CD4-positive, alpha-beta T cell (primary cell): ENCODE measurements around the gene FLT3LG. TPM values are rescaled to one million over a fixed set of nuclear protein-coding genes. Genes with fewer than 3 reads are reported as not detected.

Source experiments
- ATAC-seq: fragments of 200-7000 bp; cut with Tn5 transposase; one replicate; pipeline ENCODE4 v1.10.0; 2022; ENCODE audit warnings: mild to moderate bottlenecking; ENCODE audit not compliant: poor library complexity
- CTCF ChIA-PET: fragments of 350-600 bp; sonication (Branson Sonifier 250); formaldehyde crosslinking; loops from one replicate; lab custom pipeline; 2021; ENCODE audit warnings: antibody characterized with exemption, inconsistent platforms; lab: Charles Lee
- POLR2A ChIA-PET: fragments of 350-600 bp; sonication (Branson Sonifier 250); formaldehyde crosslinking; loops from one replicate; lab custom pipeline; 2021; ENCODE audit warnings: antibody characterized with exemption, inconsistent platforms; lab: Charles Lee
- DNase-seq, 14 experiments: peaks; one replicate each; pipeline ENCODE4 v3.0.0-alpha.2; 2013 to 2020; ENCODE audit warnings: mixed read lengths in 2 of 14
- H3K27ac ChIP-seq, 2 donors: one replicate each; pipeline versions ENCODE4 v1.5.1 to v1.7.0; 2013; ENCODE audit warnings: low read length in 2 of 2, low read depth in 1 of 2, mild to moderate bottlenecking in 1 of 2
- H3K27me3 ChIP-seq, 2 experiments: 1 replicate in 1 of 2; 2 replicates in 1 of 2; pipeline versions ENCODE4 v1.6.1 to v1.7.0; 2013; ENCODE audit warnings: low read length in 2 of 2, control low read depth in 1 of 2, mild to moderate bottlenecking in 1 of 2, moderate library complexity in 1 of 2; ENCODE audit not compliant: insufficient read depth in 2 of 2, control insufficient read depth in 1 of 2
- H3K36me3 ChIP-seq: one replicate; pipeline ENCODE4 v1.6.1; 2013; ENCODE audit warnings: low read length, control low read depth; ENCODE audit not compliant: insufficient read depth
- H3K4me1 ChIP-seq: one replicate; pipeline ENCODE4 v1.6.1; 2013; ENCODE audit warnings: low read length, control low read depth; ENCODE audit not compliant: insufficient read depth
- H3K4me3 ChIP-seq: one replicate; pipeline ENCODE4 v1.5.1; 2013; ENCODE audit warnings: mild to moderate bottlenecking, low read length, moderate library complexity
- H3K9me3 ChIP-seq, 2 experiments: 1 replicate in 1 of 2; 2 replicates in 1 of 2; pipeline versions ENCODE4 v1.6.1 to v1.7.0; 2013; ENCODE audit warnings: low read length in 2 of 2, mild to moderate bottlenecking in 2 of 2, control low read depth in 1 of 2, moderate library complexity in 1 of 2; ENCODE audit not compliant: control insufficient read depth in 1 of 2, insufficient read depth in 1 of 2
- H3K27ac Mint-ChIP-seq: one replicate; pipeline ENCODE4 v1.8.0; 2020; ENCODE audit warnings: mixed read lengths
- H3K27me3 Mint-ChIP-seq: one replicate; pipeline ENCODE4 v1.8.0; 2021; ENCODE audit warnings: mixed read lengths
- H3K36me3 Mint-ChIP-seq: one replicate; pipeline ENCODE4 v1.8.0; 2021; ENCODE audit warnings: low read depth, mixed read lengths
- H3K4me1 Mint-ChIP-seq: one replicate; pipeline ENCODE4 v1.8.0; 2021; ENCODE audit warnings: low read depth, mixed read lengths
- H3K4me3 Mint-ChIP-seq: one replicate; pipeline ENCODE4 v1.8.0; 2020; ENCODE audit warnings: mild to moderate bottlenecking, mixed read lengths
- H3K9me3 Mint-ChIP-seq: one replicate; pipeline ENCODE4 v1.8.0; 2020; ENCODE audit warnings: mixed read lengths
- intact Hi-C, 2 experiments: fragments of 100-400 bp; cut with DNase I in 1 of 2; cut with micrococcal nuclease in 1 of 2; formaldehyde crosslinking; loops; one replicate each; pipeline versions ENCODE4 v1.15.1 to v1.9.0; 2023 to 2025; cut with DNase I, micrococcal nuclease
- total RNA-seq, 174 experiments: library from RNA in 2 of 174; stranded (reverse) in 2 of 174; gene quantifications; one replicate each; pipeline ENCODE4 v1.2.3 and lab custom pipeline; 2021 to 2026
- TF ChIP-seq, protein P1 (sequence below): fragments of 200-600 bp; IDR thresholded peaks from one replicate; pipeline ENCODE4 v1.8.0; 2022; ENCODE audit warnings: antibody characterized with exemption, mild to moderate bottlenecking

FLT3LG gene
- total RNA-seq, 2 experiments from 2014 or later, result 311 to 325 TPM

DNA sequence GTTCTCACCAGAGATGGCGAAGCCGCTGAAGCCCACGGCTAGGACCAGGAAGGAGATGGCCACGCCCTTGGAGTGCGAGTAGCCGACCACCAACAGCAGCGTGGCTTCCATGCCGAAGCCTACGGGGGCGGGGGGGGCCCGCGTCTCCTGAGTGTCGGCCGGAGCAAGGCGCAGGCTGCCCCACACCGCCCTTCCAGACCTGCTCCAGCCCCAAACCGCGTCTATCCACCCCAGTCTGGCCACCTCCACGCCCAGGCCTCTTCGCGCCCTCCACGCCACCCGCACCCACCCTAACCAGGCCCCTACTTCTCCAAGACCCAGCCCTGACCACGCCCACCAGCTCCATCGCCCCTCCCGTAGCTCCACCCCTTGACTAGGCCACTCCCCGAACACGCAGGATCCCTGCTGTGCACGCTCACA is 42.7 kb upstream of the FLT3LG start:
- intact Hi-C loops, result no loop called here
- H3K9me3 Mint-ChIP-seq, result no peaks in the 10 kb centered on the region
- no peak for ATAC-seq
- no peaks in the 10 kb centered on the region for H3K36me3 Mint-ChIP-seq
- Histone ChIP-seq H3K4me3 (no peak overlapping the region), H3K9me3 (peaks cover 0 to 62% of the 10 kb centered on the region in 2 experiments), H3K27me3 (peaks cover 94 to 96% of the 10 kb centered on the region in 2 experiments), H3K4me1 (peaks cover 55% of the 10 kb centered on the region), H3K27ac (no peak overlapping the region), H3K36me3 (no peaks in the 10 kb centered on the region)
- POLR2A ChIA-PET, result no interaction called here
- H3K27me3 Mint-ChIP-seq, result peaks cover 98% of the 10 kb centered on the region
- DNase-seq, result peak in 4 of 14 experiments; percentile 24 to 68 (median 44)
- TF ChIP-seq, protein P1, sequence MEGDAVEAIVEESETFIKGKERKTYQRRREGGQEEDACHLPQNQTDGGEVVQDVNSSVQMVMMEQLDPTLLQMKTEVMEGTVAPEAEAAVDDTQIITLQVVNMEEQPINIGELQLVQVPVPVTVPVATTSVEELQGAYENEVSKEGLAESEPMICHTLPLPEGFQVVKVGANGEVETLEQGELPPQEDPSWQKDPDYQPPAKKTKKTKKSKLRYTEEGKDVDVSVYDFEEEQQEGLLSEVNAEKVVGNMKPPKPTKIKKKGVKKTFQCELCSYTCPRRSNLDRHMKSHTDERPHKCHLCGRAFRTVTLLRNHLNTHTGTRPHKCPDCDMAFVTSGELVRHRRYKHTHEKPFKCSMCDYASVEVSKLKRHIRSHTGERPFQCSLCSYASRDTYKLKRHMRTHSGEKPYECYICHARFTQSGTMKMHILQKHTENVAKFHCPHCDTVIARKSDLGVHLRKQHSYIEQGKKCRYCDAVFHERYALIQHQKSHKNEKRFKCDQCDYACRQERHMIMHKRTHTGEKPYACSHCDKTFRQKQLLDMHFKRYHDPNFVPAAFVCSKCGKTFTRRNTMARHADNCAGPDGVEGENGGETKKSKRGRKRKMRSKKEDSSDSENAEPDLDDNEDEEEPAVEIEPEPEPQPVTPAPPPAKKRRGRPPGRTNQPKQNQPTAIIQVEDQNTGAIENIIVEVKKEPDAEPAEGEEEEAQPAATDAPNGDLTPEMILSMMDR, result no peak
- CTCF ChIA-PET, result interaction anchor here (0.8 to 1.2 kb wide), 2 partner anchors 11 to 40 kb away, joined by 3 read pairs; no protein-coding TSS in a partner anchor
- no peak overlapping the region for H3K27ac Mint-ChIP-seq
- H3K4me1 Mint-ChIP-seq, result peaks cover 61% of the 10 kb centered on the region
- no peak overlapping the region for H3K4me3 Mint-ChIP-seq

DNA sequence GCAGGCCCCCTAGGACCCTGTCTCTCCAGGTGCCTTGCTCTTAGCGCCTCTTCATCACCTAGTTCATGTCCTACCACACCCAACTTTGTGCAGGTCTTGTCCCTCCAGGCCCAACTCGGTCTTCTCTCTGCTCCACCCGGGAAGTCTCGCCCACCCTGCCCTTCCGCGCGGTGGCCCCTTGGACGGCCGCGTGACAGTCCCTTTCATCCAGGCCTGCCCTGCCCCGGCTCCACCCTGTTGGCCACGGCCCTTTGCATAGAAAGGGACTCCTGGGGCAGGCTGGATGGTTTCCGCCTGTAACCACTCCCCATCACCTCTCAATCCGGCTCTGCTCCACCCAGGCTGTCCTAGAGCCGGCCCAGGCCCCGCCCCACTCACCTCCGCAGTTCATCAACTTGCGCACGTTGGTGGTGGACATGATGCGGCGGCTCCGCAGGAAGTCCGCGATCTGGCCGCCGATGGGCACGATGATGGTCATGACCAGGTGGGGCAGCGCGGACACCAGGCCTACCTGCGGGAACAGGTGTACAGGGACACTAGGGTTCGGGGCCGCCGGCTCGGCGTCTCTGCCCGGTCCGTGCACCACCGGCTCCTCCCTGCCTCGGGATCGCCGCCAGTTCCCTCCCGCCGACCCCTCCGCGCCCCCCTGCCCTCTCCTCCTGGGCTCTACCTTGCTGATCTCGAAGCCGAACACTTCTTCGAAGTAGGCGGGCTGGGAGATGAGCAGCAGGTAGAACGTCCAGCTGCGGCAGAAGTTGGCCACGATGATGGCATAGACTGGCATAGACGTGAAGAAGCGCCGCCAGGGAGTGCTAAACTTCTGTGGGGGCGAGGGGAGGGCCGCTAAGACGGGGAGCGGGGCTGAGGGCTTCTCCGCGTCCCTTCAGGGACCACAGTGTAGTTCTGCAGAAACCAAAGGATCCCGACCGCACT is 41.6 kb upstream of the FLT3LG start:
- Mint-ChIP-seq H3K36me3 (no peaks in the 10 kb centered on the region), H3K4me1 (peaks cover 52% of the 10 kb centered on the region), H3K27ac (no peak overlapping the region), H3K4me3 (no peak overlapping the region), H3K27me3 (peaks cover 98% of the 10 kb centered on the region), H3K9me3 (no peaks in the 10 kb centered on the region)
- TF ChIP-seq, protein P1, result no peak
- POLR2A ChIA-PET, result no interaction called here
- Histone ChIP-seq H3K9me3 (peaks cover 0 to 64% of the 10 kb centered on the region in 2 experiments), H3K27me3 (peaks cover 92 to 96% of the 10 kb centered on the region in 2 experiments), H3K4me1 (peaks cover 56% of the 10 kb centered on the region), H3K36me3 (no peaks in the 10 kb centered on the region), H3K4me3 (no peak overlapping the region), H3K27ac (no peak overlapping the region)
- ATAC-seq (peak; percentile 58), DNase-seq (peak in 6 of 14 experiments; percentile 24 to 65 (median 48))
- CTCF ChIA-PET, result interaction anchor here (0.8 kb wide), 1 partner anchor 10 kb away, joined by 3 read pairs; no protein-coding TSS in a partner anchor
- intact Hi-C loops, result no loop called here

DNA sequence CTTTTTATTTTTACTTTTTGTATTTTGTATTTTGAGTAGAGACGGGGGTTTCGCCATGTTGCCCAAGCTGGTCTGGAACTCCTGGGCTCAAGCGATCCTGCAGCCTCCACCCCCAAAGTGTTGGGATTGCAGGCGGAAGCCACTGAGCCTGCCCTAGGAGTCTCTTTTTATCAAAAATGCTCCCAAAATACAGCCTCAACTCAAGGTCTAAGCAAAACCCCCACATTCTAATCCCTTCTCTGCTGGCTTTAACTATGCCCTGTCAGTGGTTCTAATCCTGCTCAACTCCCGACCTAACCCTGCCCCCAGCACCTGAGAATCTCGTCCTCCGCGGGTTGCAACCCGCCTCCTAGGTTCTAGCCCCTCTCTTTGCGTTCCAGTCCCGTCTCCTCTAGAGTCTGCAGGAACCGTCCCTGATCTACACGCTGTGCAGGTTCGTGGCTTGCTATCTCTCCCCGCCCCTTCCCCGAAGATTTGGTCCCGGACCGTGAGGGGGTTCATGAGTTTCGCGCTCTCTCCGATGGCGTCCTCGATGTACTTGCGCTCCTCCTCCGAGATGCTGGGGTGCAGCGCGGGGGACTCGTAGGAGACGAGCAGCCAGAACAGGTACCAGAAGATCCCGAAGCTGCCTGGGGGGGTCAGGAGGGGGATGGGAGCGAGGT is 40.6 kb upstream of the FLT3LG start:
- DNase-seq (peak in 1 of 14 experiments; percentile 27), ATAC-seq (no peak)
- Mint-ChIP-seq H3K27ac (no peak overlapping the region), H3K4me3 (peak overlapping the region; percentile 5), H3K9me3 (no peaks in the 10 kb centered on the region), H3K36me3 (no peaks in the 10 kb centered on the region), H3K4me1 (peaks cover 44% of the 10 kb centered on the region), H3K27me3 (peaks cover 99% of the 10 kb centered on the region)
- intact Hi-C loops, result no loop called here
- CTCF ChIA-PET, result interaction anchor here (1.2 kb wide), 1 partner anchor 11 kb away, joined by 3 read pairs; no protein-coding TSS in a partner anchor
- Histone ChIP-seq H3K36me3 (no peaks in the 10 kb centered on the region), H3K4me3 (no peak overlapping the region), H3K4me1 (peaks cover 47% of the 10 kb centered on the region), H3K27me3 (peaks cover 92 to 96% of the 10 kb centered on the region in 2 experiments), H3K27ac (no peak overlapping the region), H3K9me3 (peaks cover 0 to 54% of the 10 kb centered on the region in 2 experiments)
- TF ChIP-seq, protein P1, result no peak
- POLR2A ChIA-PET, result interaction anchor here (0.7 to 1.0 kb wide), 2 partner anchors 12 to 20 kb away, joined by 3 read pairs; partner anchors contain the start of gene ALDH16A1
